Calu3 (cell line): ENCODE measurements around the gene SLC35F2. TPM values are rescaled to one million over a fixed set of nuclear protein-coding genes. Genes with fewer than 3 reads are reported as not detected.

Experiments used
- BruUV-seq: library from RNA; stranded (reverse); fragments of 400-500 nt; replicated peaks from 2 replicates; lab custom pipeline; 2021; lab: Mats Ljungman, UMichigan
- CTCF ChIA-PET: fragments of 300-600 bp; sonication (Branson Sonifier 250); formaldehyde crosslinking; loops from one replicate; lab custom pipeline; 2022; ENCODE audit warnings: antibody characterized with exemption; lab: Charles Lee
- DNase-seq: peaks from one replicate; pipeline ENCODE4 v3.0.0; 2022
- H3K27ac Mint-ChIP-seq: one replicate; pipeline ENCODE4 v1.8.0; 2022; ENCODE audit warnings: mixed read lengths; ENCODE audit not compliant: unreplicated experiment
- H3K27me3 Mint-ChIP-seq: one replicate; pipeline ENCODE4 v1.8.0; 2022; ENCODE audit warnings: mixed read lengths; ENCODE audit not compliant: unreplicated experiment
- H3K36me3 Mint-ChIP-seq: one replicate; pipeline ENCODE4 v1.8.0; 2022; ENCODE audit warnings: mild to moderate bottlenecking, moderate library complexity, mixed read lengths; ENCODE audit not compliant: insufficient read depth, unreplicated experiment
- H3K4me1 Mint-ChIP-seq: one replicate; pipeline ENCODE4 v1.8.0; 2022; ENCODE audit warnings: mild to moderate bottlenecking, low read depth, mixed read lengths; ENCODE audit not compliant: unreplicated experiment
- H3K4me3 Mint-ChIP-seq: one replicate; pipeline ENCODE4 v1.8.0; 2022; ENCODE audit warnings: mild to moderate bottlenecking, low read depth, moderate library complexity, mixed read lengths; ENCODE audit not compliant: unreplicated experiment
- H3K9me3 Mint-ChIP-seq: one replicate; pipeline ENCODE4 v1.8.0; 2022; ENCODE audit warnings: low read depth, mixed read lengths; ENCODE audit not compliant: unreplicated experiment
- intact Hi-C: fragments of 100-400 bp; cut with micrococcal nuclease; formaldehyde crosslinking; loops from one replicate; pipeline ENCODE4 v1.10.0; 2022; ENCODE audit not compliant: unreplicated experiment
- total RNA-seq: library from RNA; stranded (reverse); gene quantifications from 2 replicates; pipeline ENCODE4 v1.2.3, GENCODE V29; 2022
- TF ChIP-seq, protein P1 (sequence below): fragments of 200-600 bp; IDR thresholded peaks from one replicate; pipeline ENCODE4 v1.8.0; 2022; ENCODE audit warnings: antibody characterized with exemption; ENCODE audit not compliant: unreplicated experiment

SLC35F2 gene
- total RNA-seq, 1 experiment from 2014 or later = 34.5 TPM

DNA sequence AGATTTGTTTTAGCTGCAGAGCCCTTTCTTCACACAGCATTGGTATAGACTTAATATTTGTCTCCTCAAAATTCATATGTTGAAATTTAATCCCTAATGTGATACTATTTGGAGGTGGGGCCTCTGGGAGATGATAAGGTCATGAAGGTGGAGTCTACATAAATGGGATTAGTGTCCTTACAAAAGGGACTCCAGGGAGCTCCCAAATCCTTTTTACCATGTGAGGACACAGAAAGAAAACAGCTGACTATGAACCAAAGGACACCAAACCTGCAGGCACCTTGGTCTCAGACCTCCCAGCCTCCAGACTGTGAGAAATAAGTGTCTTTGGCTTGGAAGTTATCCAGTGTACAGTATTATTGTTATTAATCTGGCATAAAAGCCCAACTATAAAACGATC lies 10.2 kb downstream of the SLC35F2 start:
- CTCF ChIA-PET = no interaction called here
- no peaks in the 10 kb centered on the region for H3K27me3 Mint-ChIP-seq
- H3K27ac Mint-ChIP-seq = peak overlapping the region; percentile 12
- no peaks in the 10 kb centered on the region for H3K9me3 Mint-ChIP-seq
- BruUV-seq = no TSS peak
- DNase-seq = no peak
- no peak overlapping the region for H3K4me3 Mint-ChIP-seq
- intact Hi-C loops = no loop called here
- peaks cover 29% of the 10 kb centered on the region for H3K4me1 Mint-ChIP-seq
- TF ChIP-seq, protein P1, sequence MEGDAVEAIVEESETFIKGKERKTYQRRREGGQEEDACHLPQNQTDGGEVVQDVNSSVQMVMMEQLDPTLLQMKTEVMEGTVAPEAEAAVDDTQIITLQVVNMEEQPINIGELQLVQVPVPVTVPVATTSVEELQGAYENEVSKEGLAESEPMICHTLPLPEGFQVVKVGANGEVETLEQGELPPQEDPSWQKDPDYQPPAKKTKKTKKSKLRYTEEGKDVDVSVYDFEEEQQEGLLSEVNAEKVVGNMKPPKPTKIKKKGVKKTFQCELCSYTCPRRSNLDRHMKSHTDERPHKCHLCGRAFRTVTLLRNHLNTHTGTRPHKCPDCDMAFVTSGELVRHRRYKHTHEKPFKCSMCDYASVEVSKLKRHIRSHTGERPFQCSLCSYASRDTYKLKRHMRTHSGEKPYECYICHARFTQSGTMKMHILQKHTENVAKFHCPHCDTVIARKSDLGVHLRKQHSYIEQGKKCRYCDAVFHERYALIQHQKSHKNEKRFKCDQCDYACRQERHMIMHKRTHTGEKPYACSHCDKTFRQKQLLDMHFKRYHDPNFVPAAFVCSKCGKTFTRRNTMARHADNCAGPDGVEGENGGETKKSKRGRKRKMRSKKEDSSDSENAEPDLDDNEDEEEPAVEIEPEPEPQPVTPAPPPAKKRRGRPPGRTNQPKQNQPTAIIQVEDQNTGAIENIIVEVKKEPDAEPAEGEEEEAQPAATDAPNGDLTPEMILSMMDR = no peak
- no peaks in the 10 kb centered on the region for H3K36me3 Mint-ChIP-seq

DNA sequence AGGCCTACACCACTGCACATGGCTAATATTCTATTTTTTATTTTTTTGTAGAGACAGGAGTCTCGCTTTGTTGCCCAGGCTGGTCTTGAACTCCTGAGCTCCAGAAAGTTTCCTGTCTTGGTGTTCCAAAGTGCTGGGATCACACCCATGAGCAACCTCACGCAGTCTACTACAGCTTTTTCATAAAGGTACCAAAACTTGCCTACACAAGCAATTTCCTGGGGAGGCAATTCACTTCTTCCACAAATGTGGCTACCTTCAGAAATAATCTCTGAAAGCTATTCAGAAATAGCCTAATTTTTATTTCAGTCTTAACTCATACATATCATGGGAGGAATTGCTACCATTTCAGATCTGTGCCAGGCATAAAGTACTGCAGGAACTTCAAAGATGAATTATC lies 11.4 kb downstream of the SLC35F2 start:
- H3K9me3 Mint-ChIP-seq = no peaks in the 10 kb centered on the region
- TF ChIP-seq, protein P1 = no peak
- no TSS peak for BruUV-seq
- H3K4me3 Mint-ChIP-seq = no peak overlapping the region
- H3K27me3 Mint-ChIP-seq = no peaks in the 10 kb centered on the region
- H3K4me1 Mint-ChIP-seq = peaks cover 38% of the 10 kb centered on the region
- H3K36me3 Mint-ChIP-seq = no peaks in the 10 kb centered on the region
- no peak for DNase-seq
- intact Hi-C loops = no loop called here
- H3K27ac Mint-ChIP-seq = peak overlapping the region; percentile 12
- CTCF ChIA-PET = no interaction called here

DNA sequence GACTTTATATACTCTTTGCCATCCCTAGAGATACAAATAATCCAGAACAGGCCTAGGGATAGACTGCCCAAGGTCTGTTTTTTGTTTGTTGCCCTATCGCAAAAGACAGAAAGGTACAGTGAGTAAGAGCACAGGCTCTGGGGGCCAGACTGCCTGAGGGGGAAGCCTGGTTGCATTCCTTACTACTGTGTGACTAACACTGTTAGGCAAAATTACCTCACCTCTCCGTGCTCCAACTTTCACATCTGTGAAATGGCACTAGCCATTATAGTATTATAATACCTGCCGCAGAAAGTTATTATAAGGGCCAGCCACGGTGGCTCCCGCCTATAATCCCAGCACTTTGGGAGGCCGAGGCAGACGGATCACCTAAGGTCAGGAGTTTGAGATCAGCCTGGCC lies 14.5 kb downstream of the SLC35F2 start:
- peak; percentile 22 for DNase-seq
- H3K36me3 Mint-ChIP-seq = peaks cover 9% of the 10 kb centered on the region
- BruUV-seq = no TSS peak
- intact Hi-C loops = loop anchor here (5.0 kb wide), 1 partner anchor 42 kb away; no protein-coding TSS in a partner anchor
- H3K27me3 Mint-ChIP-seq = no peaks in the 10 kb centered on the region
- TF ChIP-seq, protein P1 = no peak
- peaks cover 46% of the 10 kb centered on the region for H3K4me1 Mint-ChIP-seq
- no peak overlapping the region for H3K4me3 Mint-ChIP-seq
- CTCF ChIA-PET = interaction anchor here (0.7 kb wide), 1 partner anchor 69 kb away, joined by 3 read pairs; no protein-coding TSS in a partner anchor
- H3K9me3 Mint-ChIP-seq = no peaks in the 10 kb centered on the region
- H3K27ac Mint-ChIP-seq = no peak overlapping the region

DNA sequence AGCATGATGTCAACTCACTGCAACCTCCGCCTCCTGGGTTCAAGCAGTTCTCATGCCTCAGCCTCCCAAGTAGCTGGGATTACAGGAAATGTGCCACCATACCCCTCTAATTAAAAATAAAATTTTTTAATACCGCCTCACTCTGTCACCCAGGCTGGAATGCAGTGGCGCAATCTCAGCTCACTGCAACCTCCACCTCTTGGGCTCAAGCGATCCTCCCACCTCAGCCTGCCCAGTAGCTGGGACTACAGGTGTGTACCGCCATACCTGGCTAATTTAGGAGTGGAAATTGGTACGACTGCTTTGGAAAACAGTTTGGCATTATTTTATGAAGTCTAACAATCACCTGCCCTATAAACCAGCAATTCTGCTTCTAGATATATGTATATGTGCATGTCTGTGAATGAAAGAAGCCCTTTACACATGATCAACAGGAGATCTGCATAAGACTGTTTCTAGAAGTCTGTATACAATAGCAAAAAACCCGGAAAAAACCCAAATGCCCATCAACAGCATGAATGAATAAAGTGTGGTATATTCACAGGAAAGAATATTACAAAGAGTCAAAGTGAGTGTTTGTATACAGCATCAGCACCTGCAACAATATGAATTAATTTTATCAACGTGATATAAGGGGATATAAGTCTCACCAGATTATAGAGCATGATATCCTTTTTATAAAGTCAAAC lies 16.0 kb downstream of the SLC35F2 start:
- Mint-ChIP-seq H3K4me1 (peaks cover 31% of the 10 kb centered on the region), H3K36me3 (peaks cover 9% of the 10 kb centered on the region), H3K27ac (peak overlapping the region; percentile 85), H3K27me3 (no peaks in the 10 kb centered on the region), H3K4me3 (no peak overlapping the region), H3K9me3 (no peaks in the 10 kb centered on the region)
- intact Hi-C loops = loop anchor here (5.0 kb wide), 1 partner anchor 40 kb away; no protein-coding TSS in a partner anchor
- CTCF ChIA-PET = no interaction called here
- peak; percentile 30 for DNase-seq
- TF ChIP-seq, protein P1 = no peak
- no TSS peak for BruUV-seq
